Nephron progenitor cell (in vitro differentiated cells): ENCODE data around the gene POLG2.

Source experiments
- DNase-seq: peaks from one replicate; pipeline ENCODE4 v3.0.0; 2021
- H3K27ac Mint-ChIP-seq: 2 replicates; pipeline ENCODE4 v1.8.0; 2021; ENCODE audit warnings: mild to moderate bottlenecking, moderate library complexity, mixed read lengths
- H3K27me3 Mint-ChIP-seq: 2 replicates; pipeline ENCODE4 v1.8.0; 2021; ENCODE audit warnings: mild to moderate bottlenecking, low read depth, mixed read lengths; ENCODE audit not compliant: poor library complexity
- H3K36me3 Mint-ChIP-seq: 2 replicates; pipeline ENCODE4 v1.8.0; 2021; ENCODE audit warnings: low read depth, mixed read lengths
- H3K4me1 Mint-ChIP-seq: 2 replicates; pipeline ENCODE4 v1.8.0; 2021; ENCODE audit warnings: mixed read lengths
- H3K4me3 Mint-ChIP-seq: 2 replicates; pipeline ENCODE4 v1.8.0; 2021; ENCODE audit warnings: mild to moderate bottlenecking, moderate library complexity, mixed read lengths
- H3K9me3 Mint-ChIP-seq: 2 replicates; pipeline ENCODE4 v1.8.0; 2021; ENCODE audit warnings: mild to moderate bottlenecking, moderate library complexity, mixed read lengths
- TF ChIP-seq, protein P1 (sequence below): fragments of 200-600 bp; sonication (generic); IDR thresholded peaks from 2 replicates; pipeline ENCODE4 v1.5.0; 2021; ENCODE audit warnings: antibody characterized with exemption

The POLG2 gene

DNA sequence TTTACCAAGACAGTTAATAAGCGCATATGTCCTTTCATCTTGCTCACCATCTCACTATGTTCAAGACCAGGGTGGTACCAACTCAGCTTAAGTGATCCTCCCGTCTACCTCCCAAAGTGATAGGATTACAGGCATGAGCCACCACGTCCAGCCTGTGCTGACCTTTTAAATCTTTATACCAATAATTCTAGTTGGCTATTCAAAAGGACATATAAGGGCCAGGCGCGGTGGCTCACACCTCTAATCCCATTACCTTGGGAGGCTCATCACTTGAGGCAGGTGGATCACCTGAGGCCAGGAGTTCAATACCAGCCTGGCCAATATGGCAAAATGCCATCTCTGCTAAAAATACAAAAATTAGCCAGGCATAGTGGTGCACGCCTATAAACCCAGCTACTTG is 12.3 kb upstream of the POLG2 start:
- Mint-ChIP-seq H3K27ac (peak overlapping the region; percentile 72), H3K36me3 (peaks cover 56% of the 10 kb centered on the region), H3K9me3 (no peaks in the 10 kb centered on the region), H3K4me3 (peak overlapping the region; percentile 100), H3K27me3 (peaks cover 7% of the 10 kb centered on the region), H3K4me1 (peaks cover 38% of the 10 kb centered on the region)
- DNase-seq, result no peak
- TF ChIP-seq, protein P1, sequence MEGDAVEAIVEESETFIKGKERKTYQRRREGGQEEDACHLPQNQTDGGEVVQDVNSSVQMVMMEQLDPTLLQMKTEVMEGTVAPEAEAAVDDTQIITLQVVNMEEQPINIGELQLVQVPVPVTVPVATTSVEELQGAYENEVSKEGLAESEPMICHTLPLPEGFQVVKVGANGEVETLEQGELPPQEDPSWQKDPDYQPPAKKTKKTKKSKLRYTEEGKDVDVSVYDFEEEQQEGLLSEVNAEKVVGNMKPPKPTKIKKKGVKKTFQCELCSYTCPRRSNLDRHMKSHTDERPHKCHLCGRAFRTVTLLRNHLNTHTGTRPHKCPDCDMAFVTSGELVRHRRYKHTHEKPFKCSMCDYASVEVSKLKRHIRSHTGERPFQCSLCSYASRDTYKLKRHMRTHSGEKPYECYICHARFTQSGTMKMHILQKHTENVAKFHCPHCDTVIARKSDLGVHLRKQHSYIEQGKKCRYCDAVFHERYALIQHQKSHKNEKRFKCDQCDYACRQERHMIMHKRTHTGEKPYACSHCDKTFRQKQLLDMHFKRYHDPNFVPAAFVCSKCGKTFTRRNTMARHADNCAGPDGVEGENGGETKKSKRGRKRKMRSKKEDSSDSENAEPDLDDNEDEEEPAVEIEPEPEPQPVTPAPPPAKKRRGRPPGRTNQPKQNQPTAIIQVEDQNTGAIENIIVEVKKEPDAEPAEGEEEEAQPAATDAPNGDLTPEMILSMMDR, result no peak

DNA sequence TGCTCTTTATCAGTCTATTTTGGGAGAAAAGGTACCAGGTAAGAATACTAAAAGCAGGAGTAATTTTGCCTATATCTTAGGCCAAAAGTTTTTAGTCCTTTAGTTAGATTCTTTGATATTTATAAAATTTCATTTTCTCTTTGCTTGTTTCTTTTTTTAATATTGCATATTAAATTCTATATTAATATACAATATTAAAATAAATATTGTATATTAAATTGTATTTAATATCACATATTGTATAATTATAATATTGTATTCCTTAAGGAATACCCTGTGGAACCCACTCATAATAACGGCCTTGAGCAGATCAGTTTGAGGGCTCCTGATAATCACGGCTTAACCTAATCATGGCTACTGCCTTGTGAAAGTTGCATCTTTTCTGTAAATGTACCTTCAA is 11.8 kb upstream of the POLG2 start:
- H3K4me1 Mint-ChIP-seq, result peaks cover 43% of the 10 kb centered on the region
- no peaks in the 10 kb centered on the region for H3K9me3 Mint-ChIP-seq
- no peak for DNase-seq
- H3K27ac Mint-ChIP-seq, result peak overlapping the region; percentile 72
- H3K36me3 Mint-ChIP-seq, result peaks cover 56% of the 10 kb centered on the region
- TF ChIP-seq, protein P1, result no peak
- H3K27me3 Mint-ChIP-seq, result peaks cover 7% of the 10 kb centered on the region
- peak overlapping the region; percentile 100 for H3K4me3 Mint-ChIP-seq

DNA sequence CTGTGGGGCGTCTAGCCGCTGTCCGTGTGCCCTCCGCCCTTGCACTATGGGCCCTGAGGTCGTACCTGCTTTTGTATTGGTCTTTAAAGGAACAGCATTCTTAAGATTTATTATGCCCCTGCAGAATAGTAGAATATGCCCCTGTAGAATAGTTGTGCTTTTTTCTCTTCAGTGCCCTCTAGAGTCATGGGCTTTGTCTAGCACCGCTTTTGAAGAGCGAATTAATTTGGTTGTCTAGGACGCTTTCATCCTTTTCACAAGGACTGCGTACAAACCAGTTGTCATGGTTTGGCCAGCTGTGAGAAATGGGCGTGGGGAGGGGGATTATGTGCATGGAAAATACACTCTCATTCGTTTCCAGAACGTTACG is 10.5 kb upstream of the POLG2 start:
- TF ChIP-seq, protein P1, result peak; percentile 19
- H3K4me3 Mint-ChIP-seq, result peak overlapping the region; percentile 100
- peaks cover 62% of the 10 kb centered on the region for H3K36me3 Mint-ChIP-seq
- H3K27me3 Mint-ChIP-seq, result peaks cover 7% of the 10 kb centered on the region
- H3K9me3 Mint-ChIP-seq, result no peaks in the 10 kb centered on the region
- peak overlapping the region; percentile 100 for H3K27ac Mint-ChIP-seq
- peaks cover 55% of the 10 kb centered on the region for H3K4me1 Mint-ChIP-seq
- DNase-seq, result peak; percentile 30

DNA sequence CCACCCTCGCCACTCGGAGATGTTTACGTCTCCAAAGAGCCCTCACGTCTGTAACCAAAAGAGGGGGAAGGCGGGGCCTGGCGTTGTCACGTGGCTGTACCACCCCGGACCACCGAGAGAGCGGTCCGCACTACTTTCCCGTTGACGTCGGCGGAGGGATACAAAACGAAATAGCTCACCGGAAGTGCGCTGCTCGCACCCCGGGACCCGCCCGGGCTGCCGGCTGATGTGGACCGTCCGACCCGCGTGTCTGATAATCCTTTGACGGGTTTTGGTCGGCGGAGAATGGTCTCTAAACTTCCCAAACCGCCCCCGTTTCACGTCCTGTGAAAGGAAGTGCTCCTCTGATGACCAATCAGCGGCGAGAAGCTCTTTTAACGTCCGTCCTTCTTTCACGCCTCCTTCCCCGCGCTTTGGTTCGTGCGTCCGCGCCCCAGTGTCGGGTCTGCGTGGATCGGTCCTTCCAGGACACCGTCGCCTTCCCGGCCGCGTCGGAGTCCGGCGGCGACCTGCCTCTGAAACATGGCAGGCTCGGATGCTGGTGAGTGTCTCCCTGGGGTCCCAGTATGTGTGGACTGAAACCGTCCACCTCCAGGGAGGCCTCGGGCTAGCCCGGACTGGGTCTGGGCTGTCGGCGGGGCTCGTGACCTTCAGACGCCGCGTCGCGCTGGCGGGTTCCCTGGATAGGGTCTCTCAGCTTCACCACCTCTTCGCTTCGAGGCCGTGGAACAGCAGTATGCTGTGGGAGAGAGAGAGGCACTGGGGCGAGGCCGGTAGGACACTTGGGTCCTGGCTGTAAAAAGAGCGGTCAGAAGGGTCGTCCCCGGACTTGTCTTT is 9.9 kb upstream of the POLG2 start, which contains the start of gene CEP95:
Gene CEP95, plus strand, starts transcription at position 402 of the 837 bp plus-strand sequence. Its CDS starts 121 bp downstream, at position 523.
- Mint-ChIP-seq H3K36me3 (peaks cover 65% of the 10 kb centered on the region), H3K4me3 (peak within 1 kb of the TSS; percentile 100), H3K27ac (peak within 1 kb of the TSS; percentile 100), H3K9me3 (no peaks in the 10 kb centered on the region), H3K4me1 (peaks cover 62% of the 10 kb centered on the region), H3K27me3 (peaks cover 7% of the 10 kb centered on the region)
- peak; percentile 93 for DNase-seq
- TF ChIP-seq, protein P1, result no peak

DNA sequence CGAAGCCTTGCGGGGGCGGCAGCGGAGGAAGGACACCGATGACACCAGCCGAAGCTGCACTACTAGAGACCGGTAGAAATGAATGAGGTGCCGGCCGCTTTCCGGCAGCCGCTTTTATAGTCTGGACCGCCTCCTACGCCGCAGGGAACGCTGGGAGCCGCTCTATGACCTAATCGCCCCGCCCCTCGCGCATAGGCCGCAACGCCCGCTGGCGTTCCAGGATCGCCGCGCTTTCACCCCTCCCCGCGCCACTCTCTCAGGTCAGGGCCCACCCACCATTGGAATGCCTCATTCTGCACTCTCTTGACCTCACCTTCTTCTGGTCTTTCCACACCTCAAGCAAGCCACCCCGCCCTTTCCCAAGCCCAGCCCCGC is 9.3 kb upstream of the POLG2 start, which contains the start of gene DDX5:
Gene DDX5, minus strand, starts transcription at position 89 of the 375 bp plus-strand sequence. CDS start 170 bp downstream, outside the sequence.
- peak; percentile 97 for DNase-seq
- peaks cover 65% of the 10 kb centered on the region for H3K4me1 Mint-ChIP-seq
- peaks cover 66% of the 10 kb centered on the region for H3K36me3 Mint-ChIP-seq
- H3K9me3 Mint-ChIP-seq, result no peaks in the 10 kb centered on the region
- H3K4me3 Mint-ChIP-seq, result peak within 1 kb of the TSS; percentile 100
- peak within 1 kb of the TSS; percentile 100 for H3K27ac Mint-ChIP-seq
- H3K27me3 Mint-ChIP-seq, result peaks cover 7% of the 10 kb centered on the region
- TF ChIP-seq, protein P1, result no peak
